H9 (cell line): Measurements from ENCODE around the gene TST. TPM values are rescaled to one million over a fixed set of nuclear protein-coding genes. Genes with fewer than 3 reads are reported as not detected.
"Not testable (repeated sequence)": the region's sequence is repeated elsewhere in the genome, so short reads cannot be mapped to it uniquely, and the experiment has no call there.

Experiments used
- DNase-seq: peaks from one replicate; pipeline ENCODE4 v3.0.0-alpha.2; 2017
- H2AFZ ChIP-seq: one replicate; pipeline ENCODE4 v1.6.1; 2013; ENCODE audit warnings: mild to moderate bottlenecking, low read length, control low read depth, moderate library complexity
- H2AK5ac ChIP-seq: 2 replicates; pipeline ENCODE4 v1.6.1; 2013; ENCODE audit warnings: low read length, control low read depth, mixed read lengths; ENCODE audit not compliant: insufficient read length
- H2BK120ac ChIP-seq: one replicate; pipeline ENCODE4 v1.6.1; 2013; ENCODE audit warnings: low read depth, mild to moderate bottlenecking, low read length, control low read depth, inconsistent platforms; ENCODE audit not compliant: poor library complexity, severe bottlenecking
- H2BK12ac ChIP-seq: 2 replicates; pipeline ENCODE4 v1.6.1; 2013; ENCODE audit warnings: low read length, control low read depth, mixed read lengths, low read depth; ENCODE audit not compliant: insufficient read length
- H2BK15ac ChIP-seq: 2 replicates; pipeline ENCODE4 v1.6.1; 2013; ENCODE audit warnings: low read depth, low read length, control low read depth
- H2BK20ac ChIP-seq: one replicate; pipeline ENCODE4 v1.6.1; 2013; ENCODE audit warnings: low read depth, mild to moderate bottlenecking, low read length, control low read depth, inconsistent platforms; ENCODE audit not compliant: poor library complexity, severe bottlenecking
- H2BK5ac ChIP-seq: 2 replicates; pipeline ENCODE4 v1.6.1; 2013; ENCODE audit warnings: low read length, control low read depth, mixed read lengths; ENCODE audit not compliant: insufficient read length
- H3K14ac ChIP-seq: 2 replicates; pipeline ENCODE4 v1.6.1; 2013; ENCODE audit warnings: low read length, control low read depth; ENCODE audit not compliant: insufficient read depth
- H3K18ac ChIP-seq: 2 replicates; pipeline ENCODE4 v1.6.1; 2013; ENCODE audit warnings: low read depth, mild to moderate bottlenecking, mixed read lengths, low read length, control low read depth; ENCODE audit not compliant: insufficient read length
- H3K23ac ChIP-seq: 2 replicates; pipeline ENCODE4 v1.6.1; 2013; ENCODE audit warnings: low read length, control low read depth, mixed read lengths, low read depth; ENCODE audit not compliant: insufficient read length
- H3K23me2 ChIP-seq: 2 replicates; pipeline ENCODE4 v1.6.1; 2013; ENCODE audit warnings: low read depth, mild to moderate bottlenecking, mixed read lengths, low read length, control low read depth; ENCODE audit not compliant: insufficient read length, poor library complexity, severe bottlenecking
- H3K27ac ChIP-seq: 2 replicates; pipeline ENCODE4 v1.5.1; 2013; ENCODE audit warnings: low read length, control low read depth, mixed read lengths, low read depth; ENCODE audit not compliant: insufficient read length
- H3K27me3 ChIP-seq: 2 replicates; pipeline ENCODE4 v1.6.1; 2013; ENCODE audit warnings: low read length, control low read depth, inconsistent platforms; ENCODE audit not compliant: insufficient read depth
- H3K4ac ChIP-seq: 2 replicates; pipeline ENCODE4 v1.6.1; 2013; ENCODE audit warnings: low read depth, mild to moderate bottlenecking, control low read depth, inconsistent platforms, low read length, moderate library complexity
- H3K4me1 ChIP-seq: 2 replicates; pipeline ENCODE4 v1.6.1; 2013; ENCODE audit warnings: low read length, control low read depth, inconsistent platforms; ENCODE audit not compliant: insufficient read depth
- H3K4me2 ChIP-seq: 2 replicates; pipeline ENCODE4 v1.6.1; 2013; ENCODE audit warnings: low read length, control low read depth, mixed read lengths; ENCODE audit not compliant: insufficient read length, insufficient read depth
- H3K56ac ChIP-seq: 2 replicates; pipeline ENCODE4 v1.6.1; 2013; ENCODE audit warnings: low read depth, mild to moderate bottlenecking, mixed read lengths, low read length, control low read depth; ENCODE audit not compliant: insufficient read length
- H3K79me1 ChIP-seq: 2 replicates; pipeline ENCODE4 v1.6.1; 2013; ENCODE audit warnings: low read depth, mild to moderate bottlenecking, moderate library complexity, low read length, control low read depth, inconsistent platforms; ENCODE audit not compliant: insufficient read depth, poor library complexity, severe bottlenecking
- H3K79me2 ChIP-seq: 2 replicates; pipeline ENCODE4 v1.6.1; 2013; ENCODE audit warnings: low read length, control low read depth, inconsistent platforms; ENCODE audit not compliant: insufficient read depth
- H3K9ac ChIP-seq: 2 replicates; pipeline ENCODE4 v1.6.1; 2013; ENCODE audit warnings: low read length, control low read depth, mixed read lengths; ENCODE audit not compliant: insufficient read length; ENCODE audit errors: extremely low read depth
- H3K9me3 ChIP-seq: one replicate; pipeline ENCODE4 v1.6.1; 2013; ENCODE audit warnings: low read depth, low read length, inconsistent platforms; ENCODE audit not compliant: control insufficient read depth
- H3T11ph ChIP-seq: one replicate; pipeline ENCODE4 v1.6.1; 2013; ENCODE audit warnings: mild to moderate bottlenecking, low read length, control low read depth, inconsistent platforms
- H4K20me1 ChIP-seq: one replicate; pipeline ENCODE4 v1.6.1; 2013; ENCODE audit not compliant: control insufficient read depth, insufficient read length, insufficient read depth
- H4K5ac ChIP-seq: 2 replicates; pipeline ENCODE4 v1.6.1; 2013; ENCODE audit warnings: low read depth, mild to moderate bottlenecking, mixed read lengths, low read length, control low read depth; ENCODE audit not compliant: insufficient read length
- H4K8ac ChIP-seq: replicated peaks from 2 replicates; pipeline ENCODE4 v1.6.1; 2013; ENCODE audit warnings: low read length, control low read depth, mixed read lengths, low read depth; ENCODE audit not compliant: insufficient read length
- H4K91ac ChIP-seq: 2 replicates; pipeline ENCODE4 v1.6.1; 2013; ENCODE audit warnings: low read depth, mild to moderate bottlenecking, moderate library complexity, mixed read lengths, low read length, control low read depth; ENCODE audit not compliant: insufficient read length
- H3K27ac Mint-ChIP-seq, 3 experiments: 2 replicates in 2 of 3; 3 replicates in 1 of 3; pipeline ENCODE4 v1.8.0; 2020 to 2021; ENCODE audit warnings: mixed read lengths in 3 of 3, mild to moderate bottlenecking in 1 of 3, moderate library complexity in 1 of 3
- H3K27me3 Mint-ChIP-seq: 2 replicates; pipeline ENCODE4 v1.8.0; 2021; ENCODE audit warnings: low read depth, mild to moderate bottlenecking, moderate library complexity, mixed read lengths
- H3K36me3 Mint-ChIP-seq, 3 experiments: 2 replicates in 2 of 3; 3 replicates in 1 of 3; pipeline ENCODE4 v1.8.0; 2020 to 2021; ENCODE audit warnings: low read depth in 3 of 3, mixed read lengths in 3 of 3; ENCODE audit not compliant: insufficient read depth in 1 of 3
- H3K4me1 Mint-ChIP-seq, 2 experiments: 2 replicates each; pipeline ENCODE4 v1.8.0; 2020; ENCODE audit warnings: mixed read lengths in 2 of 2
- H3K4me3 Mint-ChIP-seq, 2 experiments: 2 replicates in 1 of 2; 3 replicates in 1 of 2; pipeline ENCODE4 v1.8.0; 2020 to 2021; ENCODE audit warnings: mild to moderate bottlenecking in 2 of 2, mixed read lengths in 2 of 2, moderate library complexity in 1 of 2
- H3K9me3 Mint-ChIP-seq, 2 experiments: 2 replicates in 1 of 2; 3 replicates in 1 of 2; pipeline ENCODE4 v1.8.0; 2020; ENCODE audit warnings: mild to moderate bottlenecking in 2 of 2, mixed read lengths in 2 of 2, moderate library complexity in 1 of 2
- WGBS: extraction: QIAGEN DNeasy Blood & Tissue Kit; methylation state at CpG from one replicate; pipeline ENCODE4 v1.1.7; 2013; ENCODE audit warnings: missing lambda C conversion rate, low lambda C conversion rate, mixed read lengths; ENCODE audit not compliant: insufficient read length; ENCODE audit errors: extremely low coverage; 5-methylcytosine and 5-hydroxymethylcytosine counted together
- total RNA-seq: library from RNA; stranded (reverse); gene quantifications from 2 replicates; pipeline ENCODE4 v1.2.1, GENCODE V29; 2021
- TF ChIP-seq, protein P1 (sequence below): fragments of 200-600 bp; sonication (generic); conservative IDR thresholded peaks from 3 replicates; pipeline ENCODE4 v1.8.0; 2021; ENCODE audit warnings: antibody characterized with exemption, mild to moderate bottlenecking

The TST gene
- total RNA-seq, 1 experiment from 2014 or later: 31.9 TPM

DNA sequence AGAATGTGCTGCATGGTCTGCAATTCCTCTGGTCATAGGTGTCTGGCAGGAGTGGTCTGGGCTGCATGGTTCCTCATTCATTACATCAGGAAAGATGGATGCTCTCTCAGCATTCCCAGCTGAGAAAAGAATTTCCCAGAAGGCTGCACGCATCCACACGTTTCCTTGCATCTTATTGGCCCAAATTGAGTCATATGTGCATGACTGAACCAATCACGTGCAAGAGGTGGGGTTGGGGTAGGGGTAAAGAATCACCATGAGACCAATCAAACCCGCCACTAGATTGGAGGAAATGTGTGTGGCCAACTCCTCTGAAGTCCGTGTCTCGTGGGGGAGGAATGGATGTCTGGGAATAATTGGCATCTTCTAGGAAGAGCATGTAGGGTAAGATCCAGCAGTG lies 28.8 kb downstream of the TST start:
- Histone ChIP-seq H4K20me1 (no peaks in the 10 kb centered on the region), H2AK5ac (no peak overlapping the region), H2BK12ac (no peak overlapping the region), H3K79me2 (no peaks in the 10 kb centered on the region), H3K79me1 (no peaks in the 10 kb centered on the region), H2AFZ (no peak overlapping the region), H4K8ac (no peak overlapping the region), H3T11ph (no peak overlapping the region), H3K4me1 (no peaks in the 10 kb centered on the region), H3K23ac (no peak overlapping the region), H3K27ac (no peak overlapping the region), H3K14ac (no peak overlapping the region), H4K5ac (no peak overlapping the region), H2BK15ac (no peak overlapping the region), H3K23me2 (no peaks in the 10 kb centered on the region), H3K56ac (no peak overlapping the region), H2BK5ac (no peak overlapping the region), H3K9me3 (peaks cover 7% of the 10 kb centered on the region), H3K18ac (no peak overlapping the region), H2BK120ac (no peak overlapping the region), H2BK20ac (no peak overlapping the region), H3K27me3 (no peaks in the 10 kb centered on the region; the same call in 1 of the 2 replicates), H3K9ac (no peak overlapping the region), H3K4ac (no peak overlapping the region), H4K91ac (no peak overlapping the region), H3K4me2 (no peak overlapping the region)
- Mint-ChIP-seq H3K27ac (no peak overlapping the region), H3K9me3 (peaks cover 11 to 12% of the 10 kb centered on the region in 2 experiments), H3K27me3 (peaks cover 60% of the 10 kb centered on the region), H3K36me3 (peaks cover 4 to 5% (median 5%) of the 10 kb centered on the region in 3 experiments; a peak in 4 of 7 replicates), H3K4me3 (no peak overlapping the region), H3K4me1 (no peaks in the 10 kb centered on the region)
- no peak for DNase-seq
- TF ChIP-seq, protein P1, sequence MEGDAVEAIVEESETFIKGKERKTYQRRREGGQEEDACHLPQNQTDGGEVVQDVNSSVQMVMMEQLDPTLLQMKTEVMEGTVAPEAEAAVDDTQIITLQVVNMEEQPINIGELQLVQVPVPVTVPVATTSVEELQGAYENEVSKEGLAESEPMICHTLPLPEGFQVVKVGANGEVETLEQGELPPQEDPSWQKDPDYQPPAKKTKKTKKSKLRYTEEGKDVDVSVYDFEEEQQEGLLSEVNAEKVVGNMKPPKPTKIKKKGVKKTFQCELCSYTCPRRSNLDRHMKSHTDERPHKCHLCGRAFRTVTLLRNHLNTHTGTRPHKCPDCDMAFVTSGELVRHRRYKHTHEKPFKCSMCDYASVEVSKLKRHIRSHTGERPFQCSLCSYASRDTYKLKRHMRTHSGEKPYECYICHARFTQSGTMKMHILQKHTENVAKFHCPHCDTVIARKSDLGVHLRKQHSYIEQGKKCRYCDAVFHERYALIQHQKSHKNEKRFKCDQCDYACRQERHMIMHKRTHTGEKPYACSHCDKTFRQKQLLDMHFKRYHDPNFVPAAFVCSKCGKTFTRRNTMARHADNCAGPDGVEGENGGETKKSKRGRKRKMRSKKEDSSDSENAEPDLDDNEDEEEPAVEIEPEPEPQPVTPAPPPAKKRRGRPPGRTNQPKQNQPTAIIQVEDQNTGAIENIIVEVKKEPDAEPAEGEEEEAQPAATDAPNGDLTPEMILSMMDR: no peak
- no CpG with 5 or more reads among the region's 6 CpGs for WGBS

DNA sequence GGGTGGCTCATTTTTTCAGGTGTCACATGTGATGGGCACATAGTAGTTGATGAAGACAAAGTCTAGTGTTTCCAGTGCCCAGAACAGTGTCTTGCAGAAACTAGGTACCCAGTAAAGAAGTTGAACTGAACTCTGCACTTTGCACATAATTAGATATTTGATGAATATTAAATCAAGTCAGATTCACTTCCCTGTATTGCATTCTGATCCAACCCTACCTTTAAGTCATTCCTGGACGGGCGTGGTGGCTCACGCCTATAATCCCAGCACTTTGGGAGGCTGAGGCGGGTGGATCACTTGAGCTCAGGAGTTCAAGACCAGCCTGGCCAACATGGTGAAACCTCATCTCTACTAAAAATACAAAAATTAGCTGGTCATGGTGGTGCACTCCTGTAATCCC lies 30.2 kb downstream of the TST start:
- H3K23ac ChIP-seq, H3K56ac ChIP-seq, H3K79me1 ChIP-seq, H4K20me1 ChIP-seq, H2BK5ac ChIP-seq, H4K5ac ChIP-seq, H3K4me1 Mint-ChIP-seq, H3K4me2 ChIP-seq, DNase-seq, H3K18ac ChIP-seq, H3K14ac ChIP-seq, H2BK120ac ChIP-seq, H3K27me3 ChIP-seq, H4K91ac ChIP-seq, H3T11ph ChIP-seq, H3K27ac Mint-ChIP-seq, H3K79me2 ChIP-seq, H2BK15ac ChIP-seq, H2AFZ ChIP-seq, H3K4me3 Mint-ChIP-seq, H3K36me3 Mint-ChIP-seq, H2BK20ac ChIP-seq, H3K23me2 ChIP-seq, H3K4ac ChIP-seq, H3K9ac ChIP-seq, H3K9me3 ChIP-seq, H2BK12ac ChIP-seq, H3K4me1 ChIP-seq, H3K27ac ChIP-seq, H2AK5ac ChIP-seq, H4K8ac ChIP-seq: not testable (repeated sequence)
- H3K27me3 Mint-ChIP-seq: peaks cover 62% of the 10 kb centered on the region
- WGBS: no CpG with 5 or more reads among the region's 4 CpGs
- H3K9me3 Mint-ChIP-seq: peaks cover 15 to 16% of the 10 kb centered on the region in 2 experiments
